NB4 (cell line): ENCODE data around the gene SUGP1.

ENCODE experiments used
- CTCF ChIP-seq: IDR thresholded peaks from one replicate; pipeline ENCODE4 v1.5.1; 2012; ENCODE audit warnings: low read depth, low read length
- MAX ChIP-seq: IDR thresholded peaks from 2 replicates; pipeline ENCODE4 v1.6.1; 2011; ENCODE audit warnings: low read depth, low read length
- MYC ChIP-seq: IDR thresholded peaks from 2 replicates; pipeline ENCODE4 v1.6.1; 2011; ENCODE audit warnings: low read depth, low read length
- POLR2A ChIP-seq: IDR thresholded peaks from 2 replicates; pipeline ENCODE4 v1.6.1; 2011; ENCODE audit warnings: mild to moderate bottlenecking; ENCODE audit not compliant: insufficient read length; ENCODE audit errors: extremely low read depth

- TF ChIP-seq CTCF (no peak), POLR2A (no peak), MAX (no peak), MYC (no peak)
These were observed 80.6 kb downstream of the SUGP1 start for GRCh38 chr19:19239675-19240074.
